Liver (tissue), 9 donors: ENCODE data around the gene ANKMY2. TPM values are rescaled to one million over a fixed set of nuclear protein-coding genes. Genes with fewer than 3 reads are reported as not detected.
A peak's percentile ranks its signal among the peaks of the same experiment; 100 is the strongest.

Experiments used
- DNase-seq: peaks from one replicate; pipeline ENCODE4 v3.0.0-alpha.2; 2017; ENCODE audit warnings: low spot score
- H3K27ac ChIP-seq, 2 donors: one replicate each; pipeline ENCODE4 v1.7.0; 2013; ENCODE audit warnings: inconsistent platforms in 2 of 2, low read length in 2 of 2, control low read depth in 1 of 2, low read depth in 1 of 2, mild to moderate bottlenecking in 1 of 2
- H3K27me3 ChIP-seq, 4 donors: one replicate each; pipeline versions ENCODE4 v1.6.1 to v1.7.0; 2013; ENCODE audit warnings: low read length in 3 of 4, inconsistent platforms in 1 of 4, mild to moderate bottlenecking in 1 of 4, moderate library complexity in 1 of 4; ENCODE audit not compliant: control insufficient read depth in 4 of 4, insufficient read depth in 4 of 4
- H3K36me3 ChIP-seq, 4 donors: one replicate each; pipeline versions ENCODE4 v1.6.1 to v1.7.0; 2013; ENCODE audit warnings: low read length in 3 of 4, mild to moderate bottlenecking in 3 of 4, low read depth in 1 of 4, moderate library complexity in 1 of 4; ENCODE audit not compliant: control insufficient read depth in 4 of 4, insufficient read depth in 3 of 4
- H3K4me1 ChIP-seq, 4 donors: one replicate each; pipeline versions ENCODE4 v1.6.1 to v1.7.0; 2013; ENCODE audit warnings: low read length in 3 of 4, mild to moderate bottlenecking in 3 of 4, moderate library complexity in 1 of 4; ENCODE audit not compliant: control insufficient read depth in 4 of 4, insufficient read depth in 4 of 4
- H3K4me3 ChIP-seq, 3 donors: one replicate each; pipeline versions ENCODE4 v1.6.1 to v1.7.0; 2013; ENCODE audit warnings: low read length in 3 of 3, control low read depth in 1 of 3, low read depth in 1 of 3, mild to moderate bottlenecking in 1 of 3
- H3K9ac ChIP-seq, 2 donors: one replicate each; pipeline ENCODE4 v1.7.0; 2013; ENCODE audit warnings: low read length in 2 of 2, mild to moderate bottlenecking in 2 of 2, moderate library complexity in 2 of 2, control low read depth in 1 of 2, low read depth in 1 of 2
- H3K9me3 ChIP-seq, 4 donors: one replicate each; pipeline versions ENCODE4 v1.6.1 to v1.7.0; 2013; ENCODE audit warnings: low read length in 3 of 4; ENCODE audit not compliant: control insufficient read depth in 4 of 4
- ATF3 ChIP-seq: IDR thresholded peaks from 2 replicates; pipeline ENCODE4 v1.6.1; 2016; ENCODE audit warnings: antibody characterized with exemption
- FOXA2 ChIP-seq: IDR thresholded peaks from 2 replicates; pipeline ENCODE4 v1.6.1; 2016; ENCODE audit warnings: antibody characterized with exemption
- HNF4G ChIP-seq: IDR thresholded peaks from 2 replicates; pipeline ENCODE4 v1.6.1; 2016; ENCODE audit warnings: antibody characterized with exemption
- JUND ChIP-seq, 2 donors: IDR thresholded peaks; 2 replicates each; pipeline ENCODE4 v1.6.1; 2016; ENCODE audit warnings: antibody characterized with exemption in 2 of 2
- MAX ChIP-seq: IDR thresholded peaks from 2 replicates; pipeline ENCODE4 v1.6.1; 2016; ENCODE audit warnings: antibody characterized with exemption
- NR2F2 ChIP-seq: IDR thresholded peaks from 2 replicates; pipeline ENCODE4 v1.6.1; 2016; ENCODE audit warnings: antibody characterized with exemption
- RAD21 ChIP-seq, 2 donors: IDR thresholded peaks; 2 replicates each; pipeline ENCODE4 v1.6.1; 2016; ENCODE audit warnings: antibody characterized with exemption in 2 of 2, mild to moderate bottlenecking in 2 of 2
- RXRA ChIP-seq, 2 donors: IDR thresholded peaks; 2 replicates each; pipeline ENCODE4 v1.6.1; 2017 to 2018; ENCODE audit warnings: antibody characterized with exemption in 2 of 2, mild to moderate bottlenecking in 1 of 2
- SP1 ChIP-seq: IDR thresholded peaks from 2 replicates; pipeline ENCODE4 v1.6.1; 2018; ENCODE audit warnings: antibody characterized with exemption, mild to moderate bottlenecking
- TAF1 ChIP-seq: conservative IDR thresholded peaks from 2 replicates; pipeline ENCODE4 v1.6.1; 2016; ENCODE audit warnings: antibody characterized with exemption, mild to moderate bottlenecking
- YY1 ChIP-seq: IDR thresholded peaks from 2 replicates; pipeline ENCODE4 v1.6.1; 2016; ENCODE audit warnings: antibody characterized with exemption, mild to moderate bottlenecking
- WGBS: extraction: QIAGEN DNeasy Blood & Tissue Kit; methylation state at CpG from one replicate; pipeline ENCODE4 v1.1.7; 2013; 5-methylcytosine and 5-hydroxymethylcytosine counted together
- polyA plus RNA-seq, 2 donors: library from polyadenylated mRNA; stranded (reverse) in 1 of 2; unstranded in 1 of 2; fragments of 200-250 nt in 1 of 2; fragments of >200 nt in 1 of 2; fragmentation: Nextera tagmentation in 1 of 2; extraction: Ambion mirVana in 1 of 2; gene quantifications; one replicate each; pipeline versions ENCODE4 v1.2.1 to v1.2.3, GENCODE V29; 2013 to 2015
- total RNA-seq, 2 donors: library from RNA; depleted of rRNA; stranded (reverse); fragments of >200 nt; gene quantifications; one replicate each; pipeline ENCODE4 v1.2.3, GENCODE V29; 2014
- TF ChIP-seq, protein P1 (sequence below): fragments of 150-350 bp; IDR thresholded peaks from 2 replicates; pipeline ENCODE4 v1.5.1; 2017; ENCODE audit warnings: improper control_type of control experiment, low read depth, low read length; ENCODE audit not compliant: missing input control
- TF ChIP-seq, protein P2 (sequence below): IDR thresholded peaks from 2 replicates; pipeline ENCODE4 v1.6.1; 2016; ENCODE audit warnings: antibody characterized with exemption, mild to moderate bottlenecking
- TF ChIP-seq, protein P3 (sequence below): IDR thresholded peaks from 2 replicates; pipeline ENCODE4 v1.6.1; 2016; ENCODE audit warnings: antibody characterized with exemption
- donor health status: healthy.
- donor health status: healthy.
- donor health status: healthy.
- donor health status: healthy.
- donor health status: healthy.

Gene ANKMY2
- total and polyA plus RNA-seq, 4 donors, result 2.7 to 11.4 (median 5.4) TPM

- WGBS, result 93% methylated on average over 4 of the region's 4 CpGs
- TF ChIP-seq ATF3 (no peak), MAX (no peak), YY1 (no peak), TAF1 (no peak), HNF4G (no peak)
- TF ChIP-seq, protein P1, sequence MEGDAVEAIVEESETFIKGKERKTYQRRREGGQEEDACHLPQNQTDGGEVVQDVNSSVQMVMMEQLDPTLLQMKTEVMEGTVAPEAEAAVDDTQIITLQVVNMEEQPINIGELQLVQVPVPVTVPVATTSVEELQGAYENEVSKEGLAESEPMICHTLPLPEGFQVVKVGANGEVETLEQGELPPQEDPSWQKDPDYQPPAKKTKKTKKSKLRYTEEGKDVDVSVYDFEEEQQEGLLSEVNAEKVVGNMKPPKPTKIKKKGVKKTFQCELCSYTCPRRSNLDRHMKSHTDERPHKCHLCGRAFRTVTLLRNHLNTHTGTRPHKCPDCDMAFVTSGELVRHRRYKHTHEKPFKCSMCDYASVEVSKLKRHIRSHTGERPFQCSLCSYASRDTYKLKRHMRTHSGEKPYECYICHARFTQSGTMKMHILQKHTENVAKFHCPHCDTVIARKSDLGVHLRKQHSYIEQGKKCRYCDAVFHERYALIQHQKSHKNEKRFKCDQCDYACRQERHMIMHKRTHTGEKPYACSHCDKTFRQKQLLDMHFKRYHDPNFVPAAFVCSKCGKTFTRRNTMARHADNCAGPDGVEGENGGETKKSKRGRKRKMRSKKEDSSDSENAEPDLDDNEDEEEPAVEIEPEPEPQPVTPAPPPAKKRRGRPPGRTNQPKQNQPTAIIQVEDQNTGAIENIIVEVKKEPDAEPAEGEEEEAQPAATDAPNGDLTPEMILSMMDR, result no peak
- TF ChIP-seq, protein P2, sequence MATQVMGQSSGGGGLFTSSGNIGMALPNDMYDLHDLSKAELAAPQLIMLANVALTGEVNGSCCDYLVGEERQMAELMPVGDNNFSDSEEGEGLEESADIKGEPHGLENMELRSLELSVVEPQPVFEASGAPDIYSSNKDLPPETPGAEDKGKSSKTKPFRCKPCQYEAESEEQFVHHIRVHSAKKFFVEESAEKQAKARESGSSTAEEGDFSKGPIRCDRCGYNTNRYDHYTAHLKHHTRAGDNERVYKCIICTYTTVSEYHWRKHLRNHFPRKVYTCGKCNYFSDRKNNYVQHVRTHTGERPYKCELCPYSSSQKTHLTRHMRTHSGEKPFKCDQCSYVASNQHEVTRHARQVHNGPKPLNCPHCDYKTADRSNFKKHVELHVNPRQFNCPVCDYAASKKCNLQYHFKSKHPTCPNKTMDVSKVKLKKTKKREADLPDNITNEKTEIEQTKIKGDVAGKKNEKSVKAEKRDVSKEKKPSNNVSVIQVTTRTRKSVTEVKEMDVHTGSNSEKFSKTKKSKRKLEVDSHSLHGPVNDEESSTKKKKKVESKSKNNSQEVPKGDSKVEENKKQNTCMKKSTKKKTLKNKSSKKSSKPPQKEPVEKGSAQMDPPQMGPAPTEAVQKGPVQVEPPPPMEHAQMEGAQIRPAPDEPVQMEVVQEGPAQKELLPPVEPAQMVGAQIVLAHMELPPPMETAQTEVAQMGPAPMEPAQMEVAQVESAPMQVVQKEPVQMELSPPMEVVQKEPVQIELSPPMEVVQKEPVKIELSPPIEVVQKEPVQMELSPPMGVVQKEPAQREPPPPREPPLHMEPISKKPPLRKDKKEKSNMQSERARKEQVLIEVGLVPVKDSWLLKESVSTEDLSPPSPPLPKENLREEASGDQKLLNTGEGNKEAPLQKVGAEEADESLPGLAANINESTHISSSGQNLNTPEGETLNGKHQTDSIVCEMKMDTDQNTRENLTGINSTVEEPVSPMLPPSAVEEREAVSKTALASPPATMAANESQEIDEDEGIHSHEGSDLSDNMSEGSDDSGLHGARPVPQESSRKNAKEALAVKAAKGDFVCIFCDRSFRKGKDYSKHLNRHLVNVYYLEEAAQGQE, result no peak
- H3K36me3 ChIP-seq, result no peaks in the 10 kb centered on the region
- no peaks in the 10 kb centered on the region for H3K27me3 ChIP-seq
- H3K9ac ChIP-seq, result no peak overlapping the region
- H3K4me1 ChIP-seq, result peaks cover 0 to 5% (median 0%) of the 10 kb centered on the region in 4 donors
- H3K9me3 ChIP-seq, result no peaks in the 10 kb centered on the region
- H3K27ac ChIP-seq, result no peak overlapping the region
- H3K4me3 ChIP-seq, result no peak overlapping the region
- peak; percentile 48 for DNase-seq
These were observed 12.2 kb upstream of the ANKMY2 start for GRCh38 chr7:16657656-16658279.

DNA sequence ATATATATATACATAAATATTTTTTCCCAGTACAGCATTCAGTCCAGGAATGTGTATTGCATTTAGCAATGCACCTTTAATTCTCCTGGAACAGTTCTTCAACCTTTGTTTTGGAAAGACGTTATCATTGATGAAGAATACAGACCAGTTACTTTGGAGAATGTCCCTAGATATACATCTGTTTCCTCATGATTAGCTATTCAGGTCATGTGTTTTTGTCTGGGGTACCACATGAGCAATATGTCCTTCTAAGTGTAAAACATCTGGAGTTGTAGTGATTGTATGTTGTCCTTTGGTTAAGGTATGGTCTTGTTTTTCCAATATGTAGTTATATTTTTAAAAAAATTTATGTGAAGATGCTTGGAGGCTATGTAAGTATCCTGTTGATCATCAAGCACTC lies 10.6 kb upstream of the ANKMY2 start:
- no peak for DNase-seq
- Histone ChIP-seq H3K9me3 (no peaks in the 10 kb centered on the region), H3K27me3 (no peaks in the 10 kb centered on the region), H3K36me3 (no peaks in the 10 kb centered on the region), H3K9ac (no peak overlapping the region), H3K4me1 (peaks cover 0 to 3% (median 1%) of the 10 kb centered on the region in 4 donors), H3K27ac (no peak overlapping the region), H3K4me3 (no peak overlapping the region)
- 89% methylated on average over 1 of the region's 1 CpG for WGBS
- TF ChIP-seq SP1 (no peak), RXRA (IDR thresholded peaks at IDR 0.05) (no peak), TAF1 (no peak), MAX (no peak), YY1 (no peak), JUND (IDR thresholded peaks at IDR 0.05) (no peak), ATF3 (no peak), NR2F2 (no peak), HNF4G (no peak), RAD21 (IDR thresholded peaks at IDR 0.05) (no peak), FOXA2 (no peak)
- TF ChIP-seq, protein P3, sequence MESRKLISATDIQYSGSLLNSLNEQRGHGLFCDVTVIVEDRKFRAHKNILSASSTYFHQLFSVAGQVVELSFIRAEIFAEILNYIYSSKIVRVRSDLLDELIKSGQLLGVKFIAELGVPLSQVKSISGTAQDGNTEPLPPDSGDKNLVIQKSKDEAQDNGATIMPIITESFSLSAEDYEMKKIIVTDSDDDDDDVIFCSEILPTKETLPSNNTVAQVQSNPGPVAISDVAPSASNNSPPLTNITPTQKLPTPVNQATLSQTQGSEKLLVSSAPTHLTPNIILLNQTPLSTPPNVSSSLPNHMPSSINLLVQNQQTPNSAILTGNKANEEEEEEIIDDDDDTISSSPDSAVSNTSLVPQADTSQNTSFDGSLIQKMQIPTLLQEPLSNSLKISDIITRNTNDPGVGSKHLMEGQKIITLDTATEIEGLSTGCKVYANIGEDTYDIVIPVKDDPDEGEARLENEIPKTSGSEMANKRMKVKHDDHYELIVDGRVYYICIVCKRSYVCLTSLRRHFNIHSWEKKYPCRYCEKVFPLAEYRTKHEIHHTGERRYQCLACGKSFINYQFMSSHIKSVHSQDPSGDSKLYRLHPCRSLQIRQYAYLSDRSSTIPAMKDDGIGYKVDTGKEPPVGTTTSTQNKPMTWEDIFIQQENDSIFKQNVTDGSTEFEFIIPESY, result no peak
- TF ChIP-seq, protein P2, result no peak
- TF ChIP-seq, protein P1, result no peak
